Measurements from ENCODE around the gene KIAA2012. TPM values are rescaled to one million over a fixed set of nuclear protein-coding genes. Genes with fewer than 3 reads are reported as not detected.

KIAA2012 gene
- polyA plus RNA-seq, 1 donor (not counting 4 experiments of a cell fraction or from before 2014, with no cell fraction given) = not detected

- Histone ChIP-seq H3K4me2 (ENCODE audit: control insufficient read depth, extremely low read depth, insufficient read depth, low read depth, low read length) (no peak overlapping the region), H3K27me3 (ENCODE audit: control insufficient read depth, extremely low read depth, insufficient read depth, low read length) (peaks cover 14% of the 10 kb centered on the region), H3K27ac (ENCODE audit: control insufficient read depth, insufficient read depth, low read length) (no peak overlapping the region), H3K9me3 (ENCODE audit: control insufficient read depth, low read depth, low read length) (no peaks in the 10 kb centered on the region), H3K36me3 (ENCODE audit: control insufficient read depth in 2 of 2, extremely low read depth in 1 of 2, insufficient read depth in 2 of 2, low read length in 2 of 2) (no peaks in the 10 kb centered on the region), H3K4me1 (ENCODE audit: control insufficient read depth, extremely low read depth, insufficient read depth, low read length) (no peaks in the 10 kb centered on the region), H3K4me3 (ENCODE audit: control insufficient read depth in 2 of 3, extremely low read depth in 1 of 3, insufficient read depth in 2 of 3, low read depth in 1 of 3, low read length in 3 of 3) (no peak overlapping the region), H3K9ac (ENCODE audit: control insufficient read depth, extremely low read depth, insufficient read depth, low read length) (no peak overlapping the region), H2AFZ (ENCODE audit: control insufficient read depth, low read length) (no peak overlapping the region), H4K20me1 (ENCODE audit: control insufficient read depth, extremely low read depth, insufficient read depth, low read length) (no peaks in the 10 kb centered on the region), H3K9me1 (ENCODE audit: control insufficient read depth, extremely low read depth, insufficient read depth, low read length) (no peaks in the 10 kb centered on the region), H3K79me2 (ENCODE audit: control insufficient read depth, insufficient read depth, low read length) (no peaks in the 10 kb centered on the region)
- no peak for TF ChIP-seq EZH2 (IDR thresholded peaks at IDR 0.05; ENCODE audit: low read length)
- TF ChIP-seq CTCF (optimal IDR thresholded peaks at IDR 0.05 in 1 of 3, IDR thresholded peaks at IDR 0.05 in 1 of 3, conservative IDR thresholded peaks at IDR 0.05 in 1 of 3; ENCODE audit: extremely low read depth in 1 of 3, insufficient read depth in 2 of 3, low read length in 3 of 3) = no peak
- no peak for DNase-seq (ENCODE audit: low read depth, low spot score)
- no peak for FAIRE-seq
- dilution Hi-C loops (cut with MboI; ENCODE audit: extremely low pct_ligation_motif_present, low sequenced_read_pairs) = no loop called here
Observed at GRCh38 chr2:202114291-202114690, 41.2 kb downstream of the KIAA2012 start.

- no peaks in the 10 kb centered on the region for H3K9me1 ChIP-seq (ENCODE audit: control insufficient read depth, extremely low read depth, insufficient read depth, low read length)
- DNase-seq (ENCODE audit: low read depth, low spot score) (no peak), FAIRE-seq (no peak)
- TF ChIP-seq EZH2 (IDR thresholded peaks at IDR 0.05; ENCODE audit: low read length) (no peak), CTCF (optimal IDR thresholded peaks at IDR 0.05 in 1 of 3, IDR thresholded peaks at IDR 0.05 in 1 of 3, conservative IDR thresholded peaks at IDR 0.05 in 1 of 3; ENCODE audit: extremely low read depth in 1 of 3, insufficient read depth in 2 of 3, low read length in 3 of 3) (no peak)
- H3K27ac ChIP-seq (ENCODE audit: control insufficient read depth, insufficient read depth, low read length) = no peak overlapping the region
- H2AFZ ChIP-seq (ENCODE audit: control insufficient read depth, low read length) = no peak overlapping the region
- no peaks in the 10 kb centered on the region for H3K4me1 ChIP-seq (ENCODE audit: control insufficient read depth, extremely low read depth, insufficient read depth, low read length)
- H3K9ac ChIP-seq (ENCODE audit: control insufficient read depth, extremely low read depth, insufficient read depth, low read length) = no peak overlapping the region
- dilution Hi-C loops (cut with MboI; ENCODE audit: extremely low pct_ligation_motif_present, low sequenced_read_pairs) = no loop called here
- H3K36me3 ChIP-seq (ENCODE audit: control insufficient read depth in 2 of 2, extremely low read depth in 1 of 2, insufficient read depth in 2 of 2, low read length in 2 of 2) = no peaks in the 10 kb centered on the region
- H4K20me1 ChIP-seq (ENCODE audit: control insufficient read depth, extremely low read depth, insufficient read depth, low read length) = no peaks in the 10 kb centered on the region
- H3K27me3 ChIP-seq (ENCODE audit: control insufficient read depth, extremely low read depth, insufficient read depth, low read length) = peaks cover 14% of the 10 kb centered on the region
- no peaks in the 10 kb centered on the region for H3K9me3 ChIP-seq (ENCODE audit: control insufficient read depth, low read depth, low read length)
- no peak overlapping the region for H3K4me3 ChIP-seq (ENCODE audit: control insufficient read depth in 2 of 3, extremely low read depth in 1 of 3, insufficient read depth in 2 of 3, low read depth in 1 of 3, low read length in 3 of 3)
- H3K4me2 ChIP-seq (ENCODE audit: control insufficient read depth, extremely low read depth, insufficient read depth, low read depth, low read length) = no peak overlapping the region
- no peaks in the 10 kb centered on the region for H3K79me2 ChIP-seq (ENCODE audit: control insufficient read depth, insufficient read depth, low read length)
Observed at GRCh38 chr2:202114795-202115194, 41.7 kb downstream of the KIAA2012 start.
